Right hindlimb (tissue), 1 donor: Measurements from ENCODE around the gene KANSL1.

Experiments
- DNase-seq: peaks from one replicate; pipeline ENCODE4 v3.0.0-alpha.2; 2018

Gene KANSL1

GRCh38 chr17:45992904-45993303, 200.3 kb downstream of the KANSL1 start:
- DNase-seq = no peak

- no peak for DNase-seq
These were observed 201.1 kb downstream of the KANSL1 start for GRCh38 chr17:45992175-45992574.

- DNase-seq = no peak
These were observed 201.9 kb downstream of the KANSL1 start for GRCh38 chr17:45991341-45991740.

GRCh38 chr17:45990886-45991285, 202.3 kb downstream of the KANSL1 start:
- DNase-seq = no peak

- no peak for DNase-seq
These were observed 203.5 kb downstream of the KANSL1 start for GRCh38 chr17:45989759-45990158.

GRCh38 chr17:45987706-45988105, 205.5 kb downstream of the KANSL1 start:
- no peak for DNase-seq

GRCh38 chr17:45986056-45986455, 207.2 kb downstream of the KANSL1 start:
- DNase-seq = no peak

GRCh38 chr17:45985447-45985846, 207.8 kb downstream of the KANSL1 start:
- no peak for DNase-seq

- DNase-seq = no peak
These were observed 208.9 kb downstream of the KANSL1 start for GRCh38 chr17:45984368-45984767.

- DNase-seq = no peak
These were observed 209.5 kb downstream of the KANSL1 start for GRCh38 chr17:45983614-45984310.

- no peak for DNase-seq
These were observed 210.2 kb downstream of the KANSL1 start for GRCh38 chr17:45982791-45983613.

- no peak for DNase-seq
These were observed 211.9 kb downstream of the KANSL1 start for GRCh38 chr17:45981306-45981705.

- DNase-seq = no peak
These were observed 212.4 kb downstream of the KANSL1 start for GRCh38 chr17:45980855-45981254.
